ENCODE results near the gene RNF41. TPM values are rescaled to one million over a fixed set of nuclear protein-coding genes. Genes with fewer than 3 reads are reported as not detected.

RNF41 gene
- total RNA-seq, 4 donors from 2014 or later, result 33.3 to 46.5 (median 42.1) TPM

DNA sequence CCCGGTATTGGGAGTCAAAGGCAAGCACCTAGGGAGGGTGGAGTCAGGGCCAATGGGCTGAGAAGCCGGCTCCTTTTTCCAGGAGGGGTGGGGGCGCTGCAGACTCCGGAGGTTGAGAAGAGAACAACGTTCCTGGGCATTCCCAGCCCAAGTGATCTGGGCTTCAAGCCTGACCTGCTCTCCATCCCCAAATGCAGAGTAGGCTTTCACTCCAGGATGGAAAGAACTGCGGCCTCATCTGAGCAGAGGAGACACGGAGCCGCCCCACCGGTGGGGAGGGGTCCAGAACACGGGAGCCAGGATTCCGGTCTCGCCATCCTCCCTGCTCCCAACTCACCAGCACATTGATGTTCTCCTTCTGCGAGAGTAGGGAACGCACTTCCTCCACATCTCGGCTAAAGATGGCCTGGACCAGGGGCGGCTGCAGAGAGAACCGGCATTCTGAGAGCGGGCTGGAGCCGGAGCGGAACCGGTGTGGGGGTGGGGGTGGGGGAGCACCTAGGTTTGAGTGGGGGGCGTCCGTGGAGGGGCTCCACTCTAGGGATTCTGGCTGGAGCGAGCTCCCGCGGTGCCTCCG lies 35.9 kb upstream of the RNF41 start:
- intact Hi-C loops (cut with DNase I; ENCODE audit: low total_unique reads), result no loop called here
- 0 to 1% methylated on average over 23 to 27 of the region's 27 CpGs for WGBS, 2 donors
- peak in 1 of 2 donors; percentile 86 for DNase-seq (ENCODE audit: low spot score in 2 of 2)
- H3K4me3 ChIP-seq (ENCODE audit: low read depth, poor library complexity, severe bottlenecking), result peak overlapping the region; percentile 63
- TF ChIP-seq, protein P1, sequence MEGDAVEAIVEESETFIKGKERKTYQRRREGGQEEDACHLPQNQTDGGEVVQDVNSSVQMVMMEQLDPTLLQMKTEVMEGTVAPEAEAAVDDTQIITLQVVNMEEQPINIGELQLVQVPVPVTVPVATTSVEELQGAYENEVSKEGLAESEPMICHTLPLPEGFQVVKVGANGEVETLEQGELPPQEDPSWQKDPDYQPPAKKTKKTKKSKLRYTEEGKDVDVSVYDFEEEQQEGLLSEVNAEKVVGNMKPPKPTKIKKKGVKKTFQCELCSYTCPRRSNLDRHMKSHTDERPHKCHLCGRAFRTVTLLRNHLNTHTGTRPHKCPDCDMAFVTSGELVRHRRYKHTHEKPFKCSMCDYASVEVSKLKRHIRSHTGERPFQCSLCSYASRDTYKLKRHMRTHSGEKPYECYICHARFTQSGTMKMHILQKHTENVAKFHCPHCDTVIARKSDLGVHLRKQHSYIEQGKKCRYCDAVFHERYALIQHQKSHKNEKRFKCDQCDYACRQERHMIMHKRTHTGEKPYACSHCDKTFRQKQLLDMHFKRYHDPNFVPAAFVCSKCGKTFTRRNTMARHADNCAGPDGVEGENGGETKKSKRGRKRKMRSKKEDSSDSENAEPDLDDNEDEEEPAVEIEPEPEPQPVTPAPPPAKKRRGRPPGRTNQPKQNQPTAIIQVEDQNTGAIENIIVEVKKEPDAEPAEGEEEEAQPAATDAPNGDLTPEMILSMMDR (IDR thresholded peaks at IDR 0.05), result no peak
- no peak for TF ChIP-seq POLR2A (IDR thresholded peaks at IDR 0.05)

DNA sequence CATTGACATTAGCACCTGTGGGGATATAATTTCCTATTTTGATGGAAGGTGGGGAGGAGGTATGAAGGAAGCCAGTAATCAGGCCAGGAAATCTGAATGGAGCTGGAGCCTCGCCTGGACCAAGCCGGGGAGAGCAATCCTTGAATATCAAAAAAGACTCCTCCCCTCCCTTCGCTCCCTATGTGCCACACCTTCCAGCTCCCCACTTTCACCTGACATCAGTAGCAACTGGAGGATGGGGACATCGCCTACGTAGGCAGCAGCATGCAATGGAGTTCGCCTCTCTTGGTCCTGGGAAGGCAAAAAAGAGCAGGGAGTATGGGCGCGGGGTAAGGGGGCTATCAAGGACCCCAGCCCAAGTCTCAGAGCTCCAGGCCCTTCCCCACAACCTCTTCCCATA lies 35.3 kb upstream of the RNF41 start:
- WGBS, 2 donors, result 48 to 49% methylated on average over 8 of the region's 8 CpGs
- DNase-seq (ENCODE audit: low spot score in 2 of 2), result no peak
- TF ChIP-seq, protein P1 (IDR thresholded peaks at IDR 0.05), result no peak
- no peak for TF ChIP-seq POLR2A (IDR thresholded peaks at IDR 0.05)
- intact Hi-C loops (cut with DNase I; ENCODE audit: low total_unique reads), result no loop called here
- H3K4me3 ChIP-seq (ENCODE audit: low read depth, poor library complexity, severe bottlenecking), result no peak overlapping the region

DNA sequence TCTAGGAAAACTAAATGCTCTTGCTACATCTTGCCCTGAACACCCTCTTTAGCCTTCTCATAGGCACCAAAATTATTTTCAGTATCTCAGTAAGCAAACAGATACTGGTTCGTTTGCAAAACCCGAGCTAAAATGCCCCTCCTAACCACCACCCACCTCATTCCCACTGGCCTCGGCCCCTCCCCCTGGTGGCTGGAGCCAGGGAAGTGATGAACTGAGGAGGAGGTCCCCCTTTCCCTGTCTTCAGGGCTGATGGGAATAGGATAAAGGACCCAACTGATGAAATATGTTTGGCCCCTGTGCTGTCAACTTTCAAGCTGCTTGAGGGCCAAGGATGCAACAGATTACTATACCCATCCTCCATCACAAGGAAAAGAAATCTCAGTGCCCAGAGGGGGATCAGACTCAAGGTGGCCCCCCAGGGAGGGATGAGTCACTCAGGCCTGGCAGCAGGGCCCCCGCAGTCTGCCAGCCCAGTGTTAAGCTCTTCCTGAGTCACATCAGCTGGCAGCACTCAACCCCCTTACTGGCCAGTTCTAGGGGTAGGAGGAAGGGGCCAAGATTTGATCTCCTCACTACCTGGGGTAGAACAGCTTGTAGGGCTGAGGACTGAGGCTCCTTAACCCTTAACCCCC lies 34.7 kb upstream of the RNF41 start:
- intact Hi-C loops (cut with DNase I; ENCODE audit: low total_unique reads), result no loop called here
- no peak for DNase-seq (ENCODE audit: low spot score in 2 of 2)
- 47 to 48% methylated on average over 4 of the region's 4 CpGs for WGBS, 2 donors
- no peak for TF ChIP-seq POLR2A (IDR thresholded peaks at IDR 0.05)
- TF ChIP-seq, protein P1 (IDR thresholded peaks at IDR 0.05), result no peak
- H3K4me3 ChIP-seq (ENCODE audit: low read depth, poor library complexity, severe bottlenecking), result no peak overlapping the region

DNA sequence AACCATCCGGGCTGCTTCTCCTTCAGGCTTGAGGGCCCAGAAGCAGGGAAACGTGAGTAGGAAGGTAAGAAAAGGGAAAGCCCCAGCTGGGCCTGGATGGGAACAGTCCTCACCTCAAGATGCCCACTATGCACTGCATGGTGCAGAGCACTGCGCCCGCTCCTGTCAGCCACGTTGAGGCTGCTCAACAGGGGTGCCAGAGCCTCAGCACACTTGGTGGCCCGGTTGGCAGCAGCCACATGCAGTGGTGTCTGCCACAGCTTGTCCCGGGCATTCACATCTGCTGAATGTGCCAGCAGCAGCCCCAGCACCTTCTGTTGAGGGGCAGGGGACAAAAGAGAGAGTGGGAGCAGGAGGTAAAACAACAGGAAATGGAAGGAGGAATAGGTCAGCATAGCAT lies 33.9 kb upstream of the RNF41 start:
- TF ChIP-seq, protein P1 (IDR thresholded peaks at IDR 0.05), result no peak
- no peak for TF ChIP-seq POLR2A (IDR thresholded peaks at IDR 0.05)
- intact Hi-C loops (cut with DNase I; ENCODE audit: low total_unique reads), result no loop called here
- H3K4me3 ChIP-seq (ENCODE audit: low read depth, poor library complexity, severe bottlenecking), result no peak overlapping the region
- WGBS, 2 donors, result 72 to 76% methylated on average over 7 of the region's 7 CpGs
- DNase-seq (ENCODE audit: low spot score in 2 of 2), result no peak

DNA sequence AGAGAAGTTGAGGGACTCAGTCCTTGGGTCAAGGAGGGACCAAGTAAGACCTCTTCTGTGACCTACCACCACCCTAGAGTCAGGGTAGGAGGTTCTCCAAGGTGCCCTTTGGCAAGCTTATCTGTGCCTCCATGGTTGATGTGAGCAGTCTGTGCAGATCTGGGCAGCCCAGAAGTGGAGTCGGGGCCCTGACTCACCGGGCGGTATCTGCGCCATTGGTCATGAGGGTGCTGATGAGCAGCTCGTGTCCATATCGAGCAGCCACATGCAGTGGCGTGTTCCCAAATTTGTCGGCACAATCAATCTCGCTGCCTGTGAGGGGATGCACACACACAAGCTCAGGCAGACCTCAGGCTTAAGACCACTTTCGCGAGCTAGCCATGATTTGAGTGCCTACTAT lies 31.4 kb upstream of the RNF41 start:
- 95 to 96% methylated on average over 11 of the region's 11 CpGs for WGBS, 2 donors
- no peak overlapping the region for H3K4me3 ChIP-seq (ENCODE audit: low read depth, poor library complexity, severe bottlenecking)
- no peak for DNase-seq (ENCODE audit: low spot score in 2 of 2)
- intact Hi-C loops (cut with DNase I; ENCODE audit: low total_unique reads), result no loop called here
- TF ChIP-seq, protein P1 (IDR thresholded peaks at IDR 0.05), result no peak
- TF ChIP-seq POLR2A (IDR thresholded peaks at IDR 0.05), result no peak

DNA sequence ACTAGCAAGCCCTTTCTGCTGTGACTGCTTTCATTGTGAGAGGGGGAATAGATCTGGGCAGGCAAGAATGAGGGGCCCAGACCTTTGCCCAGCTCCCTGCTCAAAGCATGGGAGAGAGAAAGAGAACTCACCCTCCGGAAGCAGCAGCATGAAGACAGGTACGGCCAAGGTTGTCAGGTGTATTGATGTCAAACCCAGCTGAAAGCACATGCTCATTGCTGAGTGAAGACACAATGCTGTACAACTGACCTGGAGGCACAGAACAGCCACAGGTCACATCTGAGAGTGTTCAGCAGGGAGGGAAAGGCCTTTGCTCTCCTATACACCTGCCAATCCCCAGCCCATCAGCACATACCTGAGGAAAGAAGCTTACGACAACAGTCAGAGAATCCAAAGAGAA lies 30.9 kb upstream of the RNF41 start:
- WGBS, 2 donors, result 93% methylated on average over 3 of the region's 3 CpGs
- DNase-seq (ENCODE audit: low spot score in 2 of 2), result no peak
- no peak for TF ChIP-seq POLR2A (IDR thresholded peaks at IDR 0.05)
- TF ChIP-seq, protein P1 (IDR thresholded peaks at IDR 0.05), result no peak
- no peak overlapping the region for H3K4me3 ChIP-seq (ENCODE audit: low read depth, poor library complexity, severe bottlenecking)
- intact Hi-C loops (cut with DNase I; ENCODE audit: low total_unique reads), result no loop called here
